Glomerular visceral epithelial cell (primary cell): Measurements from ENCODE around the gene SLC7A14.
A peak's percentile ranks its signal among the peaks of the same experiment; 100 is the strongest.
"Not testable (repeated sequence)": the region's sequence is repeated elsewhere in the genome, so short reads cannot be mapped to it uniquely, and the experiment has no call there.

Source experiments
- DNase-seq: peaks from one replicate; pipeline ENCODE4 v3.0.0-alpha.2; 2016; ENCODE audit errors: extremely low spot score

Gene SLC7A14

DNA sequence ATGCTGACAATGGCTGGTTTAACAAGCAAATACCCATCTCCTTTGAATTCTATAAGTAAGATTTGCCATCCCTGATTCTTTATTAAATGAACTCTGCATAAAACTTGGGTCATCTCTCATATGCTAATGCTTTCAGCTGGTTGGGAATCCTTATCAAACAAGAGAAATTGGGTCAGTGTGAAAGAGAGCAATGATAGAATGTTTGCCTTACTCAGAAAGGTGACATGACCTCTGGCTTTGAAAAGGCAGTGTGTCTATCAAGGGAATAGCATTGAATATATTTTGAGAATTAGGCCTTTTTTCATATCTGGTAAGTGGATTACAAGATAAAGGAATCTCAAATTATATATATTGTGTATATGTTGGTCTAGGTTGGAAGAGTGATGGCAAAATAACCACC lies 8.7 kb upstream of the SLC7A14 start:
- DNase-seq = no peak

DNA sequence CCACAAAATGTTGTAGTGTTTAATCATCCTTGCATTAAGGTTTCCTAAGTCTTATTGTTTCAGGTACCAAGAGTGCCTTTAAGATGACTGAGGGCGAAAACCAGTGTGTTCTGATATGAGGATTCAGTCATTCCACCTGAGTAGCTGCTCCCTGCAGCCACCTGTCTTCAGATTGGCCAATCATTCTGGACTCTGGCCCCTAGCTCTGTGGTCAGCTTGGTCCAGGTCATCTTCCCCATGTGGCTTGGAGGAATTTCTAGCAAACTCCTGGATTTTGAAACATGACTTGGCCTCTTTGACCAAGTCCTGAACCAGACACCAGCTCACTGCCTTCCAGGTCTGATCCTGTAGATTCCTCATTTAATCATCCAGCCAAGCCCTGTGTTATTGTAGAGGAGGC lies 7.8 kb upstream of the SLC7A14 start:
- no peak for DNase-seq

DNA sequence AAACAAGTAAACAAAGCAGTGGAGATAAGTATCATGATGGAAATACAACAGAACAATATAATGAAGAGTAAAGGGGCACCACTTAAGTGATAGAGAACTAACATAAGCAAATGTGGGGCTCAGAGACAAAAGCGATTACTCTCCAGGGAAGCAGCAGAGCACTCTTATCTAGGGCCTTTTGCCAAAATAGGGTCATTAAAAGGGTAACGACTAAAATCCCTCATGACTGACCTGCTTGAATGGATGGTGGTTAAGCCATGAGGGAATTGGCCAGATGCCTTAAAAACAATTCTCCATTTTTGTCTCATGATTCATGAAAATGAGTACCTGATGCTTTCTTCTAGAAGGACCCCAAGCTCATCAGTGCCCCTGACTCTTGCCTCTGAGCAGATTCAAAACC lies 3.2 kb upstream of the SLC7A14 start:
- no peak for DNase-seq

DNA sequence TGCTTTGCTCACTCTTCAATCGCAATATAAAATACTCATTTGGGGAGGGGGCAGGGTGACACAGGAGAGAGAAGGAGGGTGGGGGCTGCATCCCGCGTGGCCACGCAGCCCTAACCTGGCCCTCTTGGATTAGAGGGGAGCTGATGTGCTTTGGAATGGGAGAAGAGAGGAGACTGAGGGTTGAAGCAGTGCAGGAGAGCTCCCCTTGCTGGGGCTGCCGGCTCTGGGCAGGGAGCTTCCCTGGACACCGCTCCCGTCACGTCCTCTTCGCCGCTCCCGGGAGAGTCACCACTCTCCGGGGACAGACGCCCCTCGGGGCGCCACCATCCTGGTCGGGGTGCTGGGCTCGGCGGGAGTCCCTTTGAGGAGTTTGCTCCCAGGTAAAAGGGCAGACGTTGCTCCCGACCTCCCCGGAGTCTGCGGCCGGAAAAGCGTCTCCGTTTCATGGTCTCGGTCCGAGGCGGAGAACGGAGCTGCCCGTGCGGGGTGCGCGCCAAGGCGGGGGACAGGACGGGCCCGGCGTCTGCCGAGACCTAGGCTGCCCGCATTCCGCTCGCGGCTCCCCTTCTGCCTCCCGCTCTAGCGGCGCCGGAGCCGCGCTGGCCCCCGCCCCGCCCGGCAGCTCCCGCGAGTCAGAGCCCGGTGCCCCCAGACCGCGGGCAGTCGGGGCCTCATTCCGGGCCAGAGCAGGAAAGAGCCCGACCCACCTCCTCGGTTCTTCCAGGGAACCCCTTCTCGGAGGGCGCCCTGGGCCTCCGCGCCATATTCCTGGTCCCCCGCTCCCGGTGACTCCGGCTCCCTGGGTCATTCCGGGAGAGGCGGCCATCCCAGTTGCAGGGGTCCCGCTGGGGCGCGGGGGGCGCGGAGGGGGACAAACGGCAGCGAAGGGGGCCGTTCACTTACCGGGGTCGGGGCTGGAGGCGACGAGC lies 603 bp downstream of the SLC7A14 start:
- peak; percentile 29 for DNase-seq

DNA sequence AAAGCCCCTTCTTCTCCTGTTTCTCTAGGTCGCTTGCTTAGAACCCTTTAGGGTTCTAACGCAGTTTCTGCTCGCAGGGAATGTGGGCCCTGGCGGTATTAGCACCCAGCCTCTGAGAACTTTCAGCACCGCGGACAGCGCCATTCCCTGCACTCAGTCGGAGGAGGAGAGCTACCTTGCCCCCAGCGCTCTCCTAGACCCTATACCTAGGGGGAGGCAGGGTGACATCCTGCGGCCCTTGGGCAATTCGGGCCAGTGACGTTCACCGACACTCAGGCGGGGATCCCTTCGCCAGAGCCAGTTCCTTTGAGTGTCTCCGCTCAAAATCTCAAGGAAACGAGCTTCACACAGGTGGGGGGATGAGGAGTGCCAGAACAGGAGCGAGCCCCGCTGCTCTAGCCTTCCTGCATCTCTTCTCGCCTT lies 1.3 kb downstream of the SLC7A14 start:
- peak; percentile 70 for DNase-seq

DNA sequence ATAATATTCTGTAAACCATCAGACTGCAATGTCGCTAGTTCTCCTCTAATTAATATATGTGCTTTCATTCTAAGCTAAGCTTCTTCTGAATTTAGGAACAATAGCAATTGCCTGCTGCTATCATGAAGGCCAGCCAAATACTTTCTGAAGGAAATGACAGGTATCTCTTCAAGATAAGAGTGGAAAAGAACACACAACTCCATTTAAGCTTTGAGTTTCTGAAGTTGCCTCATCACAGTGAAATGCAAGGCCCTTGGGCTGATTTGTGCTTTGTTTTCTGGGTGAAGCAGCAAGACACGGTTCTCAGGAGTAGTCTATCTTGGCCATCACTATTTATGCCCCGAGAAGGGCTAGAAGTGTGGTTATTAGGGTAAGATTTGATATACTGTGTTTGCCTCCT lies 6.2 kb downstream of the SLC7A14 start:
- DNase-seq = no peak

DNA sequence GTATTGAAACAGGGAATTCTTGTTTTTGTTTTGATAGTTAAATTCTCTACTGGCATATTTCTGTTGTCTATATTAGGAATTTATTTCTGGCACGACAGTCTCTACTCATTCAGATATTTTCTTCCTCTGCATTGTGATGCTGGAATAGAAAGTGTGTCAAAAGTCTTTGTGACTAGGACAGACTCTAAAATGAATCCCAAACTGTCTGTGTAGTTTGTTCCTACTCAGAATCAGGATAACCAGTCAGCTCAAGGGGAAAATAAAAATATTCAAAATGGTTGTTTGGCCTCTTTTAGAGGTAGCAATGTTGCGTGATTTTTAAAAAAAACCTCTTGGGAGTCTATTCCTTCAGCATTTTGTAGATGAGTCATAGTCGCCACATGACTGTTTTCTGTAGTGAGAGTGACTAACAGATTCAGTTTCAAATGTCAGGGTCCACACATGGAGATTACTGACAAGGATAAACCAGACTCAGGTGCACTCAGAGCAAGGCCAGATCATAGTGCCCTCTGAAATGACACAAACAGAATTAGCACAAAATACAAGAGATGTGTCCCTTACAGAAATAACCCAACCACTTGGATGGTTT lies 13.1 kb downstream of the SLC7A14 start:
- peak; percentile 30 for DNase-seq

DNA sequence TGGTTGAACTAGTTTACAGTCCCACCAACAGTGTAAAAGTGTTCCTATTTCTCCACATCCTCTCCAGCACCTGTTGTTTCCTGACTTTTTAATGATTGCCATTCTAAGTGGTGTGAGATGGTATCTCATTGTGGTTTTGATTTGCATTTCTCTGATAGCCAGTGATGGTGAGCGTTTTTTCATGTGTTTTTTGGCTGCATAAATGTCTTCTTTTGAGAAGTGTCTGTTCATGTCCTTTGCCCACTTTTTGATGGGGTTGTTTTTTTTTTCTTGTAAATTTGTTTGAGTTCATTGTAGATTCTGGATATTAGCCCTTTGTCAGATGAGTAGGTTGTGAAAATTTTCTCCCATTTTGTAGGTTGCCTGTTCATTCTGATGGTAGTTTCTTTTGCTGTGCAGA lies 18.3 kb downstream of the SLC7A14 start:
- DNase-seq = not testable (repeated sequence)

DNA sequence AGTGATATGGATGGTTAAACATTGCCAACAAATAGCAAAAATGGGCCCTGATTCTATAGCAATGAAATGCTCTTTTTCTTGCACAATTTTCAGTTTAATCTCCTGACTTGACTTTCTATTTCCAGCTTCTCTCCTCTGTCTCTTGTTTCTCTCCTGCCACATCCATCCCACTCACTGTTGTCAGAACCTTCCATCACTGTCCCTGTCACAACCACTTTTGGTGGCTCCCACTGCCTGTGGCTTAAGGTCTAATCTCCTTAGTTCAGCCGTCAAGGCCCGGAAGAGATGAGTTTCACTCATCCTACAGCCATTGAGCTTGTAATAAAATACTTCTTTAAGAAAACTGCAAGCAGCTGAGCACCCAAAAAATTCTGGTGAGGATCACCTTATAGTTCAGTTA lies 19.5 kb downstream of the SLC7A14 start:
- no peak for DNase-seq

DNA sequence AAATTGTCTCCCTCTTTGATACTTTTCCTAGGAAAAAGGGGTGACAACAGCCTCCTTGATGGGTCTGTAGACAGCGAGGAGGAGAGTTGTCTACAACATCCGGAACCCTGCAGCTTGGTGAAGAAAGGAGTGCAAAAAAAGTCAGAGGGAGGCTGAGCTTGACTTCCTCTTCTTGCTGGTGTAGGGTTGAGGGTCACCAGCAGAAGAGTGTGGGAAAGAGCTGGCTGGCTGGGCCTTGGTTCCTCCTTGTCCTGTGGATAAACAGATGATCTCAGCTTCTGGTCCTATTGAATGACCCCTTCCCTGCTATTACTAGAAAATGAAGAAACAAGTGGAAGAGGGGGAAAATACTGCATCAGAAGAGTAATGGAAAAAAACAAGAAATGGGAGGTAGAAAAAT lies 20.4 kb downstream of the SLC7A14 start:
- no peak for DNase-seq

DNA sequence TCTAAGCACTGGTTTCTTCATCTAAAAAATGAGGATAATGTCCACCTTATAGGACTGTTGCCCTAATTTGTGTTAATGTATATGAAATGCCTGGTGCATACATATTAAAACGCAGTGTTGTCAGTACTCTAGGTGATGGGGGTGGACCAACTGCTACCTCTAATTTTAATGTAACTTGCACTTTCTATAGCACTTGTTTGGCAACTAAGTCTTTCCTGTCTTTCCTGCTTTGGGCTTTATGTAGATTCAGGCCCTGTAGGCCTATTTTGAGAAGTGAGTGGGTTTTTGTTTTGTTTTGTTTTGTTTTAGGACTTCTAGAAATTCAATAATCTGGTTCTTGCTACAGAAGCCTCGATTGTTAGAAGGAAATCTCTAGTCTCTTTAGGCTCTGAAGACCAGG lies 21.2 kb downstream of the SLC7A14 start:
- no peak for DNase-seq

DNA sequence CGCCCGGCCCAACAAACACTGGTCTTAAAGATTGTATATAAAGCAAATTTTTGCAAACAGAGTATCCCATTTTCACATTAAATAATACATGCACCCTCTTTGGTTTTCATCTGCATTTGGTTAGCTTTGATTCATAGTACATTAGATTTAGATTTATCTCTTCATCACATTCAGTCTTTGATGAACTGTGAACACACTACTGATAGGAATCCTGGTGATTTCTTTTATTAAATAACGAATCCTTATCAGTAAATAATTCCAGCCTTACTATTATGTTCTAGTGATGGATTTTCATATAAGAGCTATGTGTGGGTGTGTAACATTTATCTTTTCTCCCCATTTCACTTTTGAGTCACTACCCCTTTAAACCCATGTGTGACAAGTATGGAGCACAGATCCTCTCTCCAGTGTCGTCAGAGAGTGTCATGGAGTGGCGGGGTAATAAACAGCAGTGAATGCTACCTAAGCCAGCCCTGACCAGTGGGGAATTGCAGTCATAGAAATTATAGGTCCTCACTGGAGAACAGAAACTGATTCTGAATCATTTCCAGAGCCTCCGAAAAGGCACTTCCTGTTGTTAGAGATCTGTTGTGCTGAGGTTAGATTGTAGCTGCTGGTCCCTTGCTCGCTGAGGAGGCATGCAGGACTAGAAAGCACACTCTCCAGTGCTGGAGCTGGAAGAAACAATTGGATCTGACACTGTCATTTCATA lies 22.0 kb downstream of the SLC7A14 start:
- peak; percentile 40 for DNase-seq

DNA sequence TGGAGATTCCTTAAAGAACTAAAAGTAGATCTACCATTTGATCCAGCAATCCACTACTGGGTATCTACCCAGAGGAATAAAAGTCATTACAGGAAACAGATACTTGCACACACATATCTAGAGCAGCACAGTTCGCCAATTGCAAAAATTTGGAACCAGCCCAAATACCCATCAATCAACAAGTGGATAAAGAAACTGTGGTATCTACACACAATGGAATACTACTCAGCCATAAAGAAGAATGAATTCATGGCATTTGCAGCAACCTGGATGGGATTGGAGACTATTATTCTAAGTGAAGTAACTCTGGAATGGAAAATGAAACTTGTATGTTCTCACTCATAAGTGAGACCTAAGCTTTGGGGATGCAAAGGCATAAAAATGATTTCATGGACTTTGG lies 23.8 kb downstream of the SLC7A14 start:
- DNase-seq = no peak

DNA sequence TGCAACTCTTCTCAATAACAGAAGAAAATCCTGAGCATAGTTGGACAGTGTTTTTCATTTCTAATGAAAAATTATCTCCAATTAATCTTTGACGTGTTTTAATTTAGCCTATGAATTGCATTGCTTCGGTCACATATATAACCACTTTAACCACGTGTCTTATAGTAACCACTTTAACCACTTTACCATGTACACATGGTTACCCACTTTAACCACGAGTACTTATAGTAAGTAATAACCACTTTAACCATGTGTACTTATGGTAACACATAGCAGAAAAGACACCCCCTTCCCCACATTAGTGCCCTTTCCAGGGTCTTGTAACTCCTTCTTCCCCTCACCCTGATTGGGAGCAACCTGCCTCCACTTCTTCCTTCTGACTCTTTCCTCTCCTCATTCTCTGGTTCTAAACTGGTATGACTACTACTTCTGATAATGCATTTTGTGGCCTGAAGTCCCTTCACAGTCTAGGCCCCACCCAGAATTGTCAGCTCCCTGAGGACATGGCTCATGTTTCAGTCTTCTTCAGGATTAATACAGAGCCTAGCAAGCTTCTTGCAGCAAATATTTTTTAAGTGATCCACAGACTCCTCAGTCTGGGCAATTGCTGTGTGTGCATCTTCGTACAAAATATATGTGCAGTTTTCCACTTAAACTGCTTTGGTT lies 25.0 kb downstream of the SLC7A14 start:
- no peak for DNase-seq

DNA sequence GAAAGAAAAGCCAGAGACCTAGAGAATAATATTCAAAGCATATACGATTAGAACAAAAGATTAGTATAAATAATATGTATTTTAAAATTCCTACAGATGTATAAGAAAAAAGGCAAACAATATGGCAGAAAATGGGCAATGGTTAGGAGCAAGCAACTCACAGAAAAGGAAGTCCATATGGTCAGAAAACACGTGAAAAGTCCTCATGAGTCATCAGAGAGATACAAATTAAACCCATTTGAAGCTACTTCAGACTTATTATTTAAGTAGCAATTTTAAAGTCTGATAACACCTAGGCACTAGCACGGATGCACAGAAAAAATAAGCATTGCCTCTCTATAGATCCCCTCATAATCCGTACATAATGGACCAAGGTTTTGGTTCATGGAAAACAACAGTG lies 25.6 kb downstream of the SLC7A14 start:
- DNase-seq = no peak

DNA sequence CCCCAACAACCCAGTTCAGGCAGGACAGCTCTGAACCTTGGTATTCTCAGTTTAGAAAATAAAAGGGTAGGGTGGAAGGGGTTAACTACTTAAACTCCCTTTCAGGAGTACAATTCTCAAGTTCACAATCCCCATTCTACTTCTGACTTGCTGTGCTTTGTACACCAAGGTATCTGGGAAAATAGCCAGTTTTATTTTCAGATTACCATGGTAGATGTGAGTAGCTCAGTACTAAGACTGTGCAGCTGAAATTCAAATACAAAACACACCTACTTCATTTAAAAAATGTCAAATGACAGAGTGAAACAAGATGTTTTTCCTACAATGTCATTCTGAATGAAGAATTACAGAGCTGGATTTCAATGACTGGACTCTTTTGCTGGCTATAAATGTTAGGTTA lies 27.4 kb downstream of the SLC7A14 start:
- no peak for DNase-seq

DNA sequence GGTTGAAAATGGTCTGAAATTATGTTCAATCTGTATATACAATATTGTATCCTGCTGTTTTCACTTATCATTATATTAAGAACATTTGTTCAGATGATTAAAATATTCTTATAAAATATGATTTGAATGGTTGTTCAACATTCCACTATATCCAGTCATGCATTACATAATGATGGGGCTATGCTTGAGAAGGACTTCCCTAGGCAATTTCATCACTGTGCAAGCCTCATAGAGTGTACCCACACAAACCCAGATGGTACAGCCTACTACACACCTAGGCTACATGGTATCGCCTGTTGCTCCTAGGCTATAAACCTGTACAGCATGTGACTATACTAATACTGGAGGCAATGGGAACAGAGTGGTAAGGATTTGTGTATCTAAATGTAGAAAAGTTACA lies 30.5 kb downstream of the SLC7A14 start:
- no peak for DNase-seq

DNA sequence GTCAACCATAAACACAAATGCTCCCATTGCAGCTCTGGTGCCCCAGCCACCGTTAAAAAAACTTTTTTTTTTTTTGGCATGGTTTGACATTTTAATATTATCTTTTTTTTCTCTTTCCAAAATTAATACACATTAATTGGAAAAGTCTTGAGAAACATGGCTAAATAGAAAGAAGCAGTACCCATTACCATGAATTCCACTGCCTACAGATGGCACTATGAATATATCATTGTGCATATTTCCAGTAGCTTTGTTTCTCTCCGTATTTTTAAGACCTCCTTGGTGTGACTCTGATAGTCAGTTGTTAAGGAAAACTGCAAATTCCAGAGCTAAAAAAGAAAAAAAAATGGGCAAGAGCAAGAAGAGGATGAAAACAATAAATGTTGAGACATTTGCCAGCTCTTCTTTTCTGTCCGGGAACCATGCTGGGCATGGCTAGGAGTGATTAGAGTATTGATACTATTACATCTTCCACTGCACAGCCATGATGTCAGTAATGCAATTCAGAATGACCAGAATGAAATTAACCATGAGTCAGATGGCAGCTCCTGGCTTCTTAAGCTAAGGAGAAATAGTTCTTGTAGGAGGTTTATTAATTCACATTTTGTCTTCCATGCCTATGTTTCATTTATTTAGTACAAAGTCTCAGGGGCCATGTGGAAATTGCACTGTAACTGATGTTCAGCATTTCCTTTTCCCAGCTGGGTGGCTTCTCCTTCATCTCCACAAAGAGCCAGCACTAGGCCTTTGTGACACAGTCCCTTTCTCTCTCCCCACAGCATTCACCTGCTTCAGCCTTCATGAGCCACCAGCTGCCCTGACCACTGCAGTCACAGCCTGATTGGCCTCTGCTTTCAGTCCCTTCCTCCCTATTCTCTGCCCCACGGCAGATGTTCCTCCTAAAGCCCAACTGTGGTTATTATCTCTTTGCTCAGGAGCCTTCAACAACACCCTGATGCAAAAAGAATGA lies 31.8 kb downstream of the SLC7A14 start:
- no peak for DNase-seq

DNA sequence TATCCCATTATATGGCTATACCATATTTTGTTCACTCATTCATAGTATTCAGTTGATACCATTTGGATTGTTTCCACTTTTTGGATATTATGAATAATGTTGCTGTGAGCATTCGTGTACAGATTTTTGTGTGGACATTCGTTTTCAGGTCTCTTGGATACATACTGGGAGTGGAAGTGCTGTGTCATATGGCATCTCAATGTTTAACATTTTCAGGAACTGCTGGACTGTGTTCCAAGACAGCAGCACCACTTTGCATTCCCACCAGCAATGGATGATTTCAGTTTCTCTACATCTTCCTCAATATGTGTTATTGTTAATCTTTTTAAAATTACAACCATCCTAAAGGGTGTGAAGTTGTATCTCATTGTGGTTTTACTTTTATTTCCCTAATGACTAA lies 34.6 kb downstream of the SLC7A14 start:
- DNase-seq = no peak

DNA sequence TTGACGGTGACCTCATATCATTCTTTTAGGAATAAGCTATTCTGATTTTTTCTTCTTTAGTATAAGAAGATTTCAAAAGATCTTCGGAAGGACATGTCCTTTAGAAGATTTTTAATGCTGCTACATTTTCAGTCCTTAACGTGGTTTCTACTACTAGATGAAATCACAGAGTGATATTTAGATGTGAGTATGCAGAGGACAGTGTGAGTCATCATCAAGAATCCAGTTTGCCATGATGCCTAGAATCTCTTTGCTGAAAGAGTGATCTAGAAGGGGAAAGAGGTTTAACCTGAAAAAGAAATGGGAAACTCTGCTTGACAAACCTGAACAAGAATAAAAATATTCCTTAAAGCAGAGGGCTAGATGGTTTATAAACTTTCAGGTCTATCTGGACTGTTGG lies 43.2 kb downstream of the SLC7A14 start:
- DNase-seq = no peak

DNA sequence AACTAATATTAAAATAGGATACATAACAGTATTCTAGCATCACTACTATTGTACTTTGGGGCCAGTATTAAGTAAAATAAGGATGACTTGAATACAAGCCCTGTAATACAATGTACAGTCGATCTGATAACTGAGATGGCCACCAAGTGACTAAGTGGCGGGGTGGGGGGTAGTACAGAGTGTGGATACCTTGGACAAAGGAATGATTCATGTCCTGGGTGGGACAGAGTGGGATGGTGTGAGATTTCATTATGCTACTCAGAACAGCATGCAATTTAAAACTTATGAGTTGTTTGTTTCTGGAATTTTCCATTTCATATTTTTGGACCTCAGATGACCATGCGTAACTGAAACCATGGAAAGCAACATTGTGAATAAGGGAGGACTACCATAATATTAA lies 46.0 kb downstream of the SLC7A14 start:
- no peak for DNase-seq
